Measurements from ENCODE around the gene ENTPD6.
"Not testable (repeated sequence)": the region's sequence is repeated elsewhere in the genome, so short reads cannot be mapped to it uniquely, and the experiment has no call there.

The ENTPD6 gene

DNA sequence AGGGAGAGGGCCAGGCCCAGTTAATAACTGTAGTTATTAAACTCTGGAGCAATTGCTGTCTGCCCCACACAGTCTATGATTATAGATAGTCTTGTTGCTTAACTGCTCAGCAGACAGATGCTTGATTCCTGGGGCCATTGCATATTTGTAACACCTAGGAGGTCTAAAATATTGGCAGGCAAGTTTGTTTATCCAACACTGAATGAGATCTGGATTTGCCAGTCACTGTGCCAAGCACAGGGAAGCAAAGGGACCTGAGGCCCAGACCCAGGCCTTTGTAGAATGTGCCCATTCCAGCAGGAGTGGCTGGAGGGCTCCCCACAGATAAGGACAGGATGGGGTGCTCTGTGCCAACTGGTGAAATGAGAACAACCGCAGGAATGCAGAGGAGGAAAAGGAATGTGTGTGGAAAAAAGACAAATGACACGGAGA, 17.6 kb upstream of the ENTPD6 start:
- TF ChIP-seq, protein P1, sequence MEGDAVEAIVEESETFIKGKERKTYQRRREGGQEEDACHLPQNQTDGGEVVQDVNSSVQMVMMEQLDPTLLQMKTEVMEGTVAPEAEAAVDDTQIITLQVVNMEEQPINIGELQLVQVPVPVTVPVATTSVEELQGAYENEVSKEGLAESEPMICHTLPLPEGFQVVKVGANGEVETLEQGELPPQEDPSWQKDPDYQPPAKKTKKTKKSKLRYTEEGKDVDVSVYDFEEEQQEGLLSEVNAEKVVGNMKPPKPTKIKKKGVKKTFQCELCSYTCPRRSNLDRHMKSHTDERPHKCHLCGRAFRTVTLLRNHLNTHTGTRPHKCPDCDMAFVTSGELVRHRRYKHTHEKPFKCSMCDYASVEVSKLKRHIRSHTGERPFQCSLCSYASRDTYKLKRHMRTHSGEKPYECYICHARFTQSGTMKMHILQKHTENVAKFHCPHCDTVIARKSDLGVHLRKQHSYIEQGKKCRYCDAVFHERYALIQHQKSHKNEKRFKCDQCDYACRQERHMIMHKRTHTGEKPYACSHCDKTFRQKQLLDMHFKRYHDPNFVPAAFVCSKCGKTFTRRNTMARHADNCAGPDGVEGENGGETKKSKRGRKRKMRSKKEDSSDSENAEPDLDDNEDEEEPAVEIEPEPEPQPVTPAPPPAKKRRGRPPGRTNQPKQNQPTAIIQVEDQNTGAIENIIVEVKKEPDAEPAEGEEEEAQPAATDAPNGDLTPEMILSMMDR (conservative IDR thresholded peaks at IDR 0.05), result no peak
- H3K27ac ChIP-seq, result peak overlapping the region; percentile 64

DNA sequence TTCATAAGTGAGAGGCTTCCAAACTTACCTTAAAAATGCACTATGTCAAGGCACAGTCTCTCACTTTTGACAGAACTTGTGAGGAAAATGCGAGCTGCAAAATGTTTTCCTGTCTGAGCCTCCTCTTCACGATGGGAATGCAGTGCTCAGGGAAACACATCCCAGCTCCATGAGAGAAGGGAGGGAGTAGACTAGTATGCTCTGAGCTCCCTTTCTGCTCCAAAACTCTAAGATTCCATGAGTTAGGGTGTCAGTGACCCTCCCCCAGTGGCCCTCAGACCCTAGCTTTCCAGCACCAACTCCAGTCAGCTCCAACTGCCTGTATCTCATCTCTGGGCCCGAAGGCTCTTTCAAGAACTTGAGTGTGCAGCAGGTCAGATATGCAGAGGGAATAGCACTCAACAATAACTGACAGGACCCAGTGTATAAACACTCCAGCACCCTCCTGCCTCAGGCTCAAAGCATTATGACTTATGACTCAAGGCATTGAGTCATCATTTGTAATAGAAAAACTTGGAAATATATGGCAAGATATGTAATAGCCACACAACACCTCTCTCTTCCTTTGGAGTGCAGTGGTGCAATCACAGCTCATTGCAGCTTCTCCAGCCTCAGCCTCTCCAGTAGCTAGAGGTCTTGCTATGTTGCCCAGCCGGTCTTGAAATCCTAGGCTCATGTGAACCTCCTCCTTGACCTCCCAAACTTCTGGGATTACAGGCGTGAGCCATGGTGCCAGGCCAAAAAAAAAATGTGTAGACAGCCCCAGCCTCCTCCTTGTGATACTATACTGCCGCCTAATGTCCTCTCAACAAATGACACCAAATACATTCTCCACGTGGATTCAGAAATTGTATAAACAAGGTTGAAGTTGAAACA, 16.7 kb upstream of the ENTPD6 start:
- TF ChIP-seq, protein P1 (conservative IDR thresholded peaks at IDR 0.05), result peak; percentile 97
- H3K27ac ChIP-seq, result peak overlapping the region; percentile 64

DNA sequence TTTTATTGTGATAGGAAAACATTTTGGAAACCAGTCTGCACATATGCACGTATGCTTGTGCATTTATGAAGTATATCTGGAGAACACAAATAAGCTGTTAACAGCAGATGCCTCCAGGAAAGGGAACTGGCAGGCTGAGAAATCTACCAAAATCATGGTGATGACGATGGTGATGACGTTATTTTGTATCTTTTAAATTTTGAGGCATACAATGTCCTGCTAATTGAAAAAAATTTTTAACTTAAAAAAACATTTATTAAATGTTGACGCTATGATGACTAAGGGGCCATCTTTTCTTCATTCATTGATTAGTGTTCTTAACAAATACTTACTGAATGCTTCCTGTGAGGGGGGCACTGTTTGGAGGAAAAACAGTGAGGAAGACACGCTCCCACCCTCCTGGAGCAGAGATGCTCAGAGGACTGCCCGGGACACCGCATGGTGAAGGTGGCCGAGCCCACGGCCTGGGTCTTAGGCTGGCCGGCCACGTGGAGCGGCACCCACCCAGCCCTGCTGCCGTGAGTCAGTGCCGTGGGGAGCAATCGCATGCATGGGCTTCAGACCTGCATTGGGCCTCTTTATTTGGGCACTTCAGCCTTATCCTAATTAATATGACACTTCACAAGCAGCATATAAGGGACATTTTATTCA, 15.9 kb upstream of the ENTPD6 start:
- TF ChIP-seq, protein P1 (conservative IDR thresholded peaks at IDR 0.05), result no peak; the same call in none of the 2 replicates
- peak overlapping the region; percentile 64; the same call in 1 of the 2 replicates for H3K27ac ChIP-seq

DNA sequence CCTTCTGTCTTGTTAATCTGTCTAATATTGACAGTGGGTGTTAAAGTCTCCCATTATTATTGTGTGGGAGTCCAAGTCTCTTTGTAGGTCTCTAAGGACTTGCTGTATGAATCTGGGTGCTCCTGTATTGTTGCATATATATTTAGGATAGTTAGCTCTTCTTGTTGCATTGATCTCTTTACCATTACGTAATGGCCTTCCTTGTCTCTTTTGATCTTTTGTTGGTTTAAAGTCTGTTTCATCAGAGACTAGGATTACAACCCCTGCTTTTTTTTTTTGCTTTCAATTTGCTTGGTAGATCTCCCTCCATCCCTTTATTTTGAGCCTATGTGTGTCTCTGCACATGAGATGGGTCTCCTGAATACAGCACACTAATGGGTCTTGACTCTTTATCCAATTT, 11.1 kb upstream of the ENTPD6 start:
- H3K27ac ChIP-seq, result not testable (repeated sequence)

DNA sequence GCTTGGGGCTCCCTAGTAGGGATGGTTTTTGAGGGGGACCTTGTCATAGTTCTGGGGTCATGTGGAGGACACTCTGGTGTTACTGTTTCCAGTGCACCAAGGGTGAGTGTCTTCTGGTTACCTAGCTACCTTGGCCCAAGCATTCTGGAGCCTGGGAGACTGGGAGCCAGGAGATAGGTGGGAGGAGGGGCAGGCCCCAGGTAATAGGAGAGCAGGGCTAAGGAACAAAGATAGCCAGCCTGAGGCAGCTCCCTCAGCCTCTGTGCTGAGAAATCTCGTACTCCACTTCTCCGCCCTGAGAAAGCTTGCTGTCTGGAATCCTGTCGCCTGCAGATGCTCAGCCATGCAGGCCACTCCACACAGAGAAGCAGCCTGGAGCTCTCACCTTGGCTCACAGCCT, 8.3 kb upstream of the ENTPD6 start:
- no peak overlapping the region for H3K27ac ChIP-seq
- TF ChIP-seq, protein P1 (conservative IDR thresholded peaks at IDR 0.05), result no peak

DNA sequence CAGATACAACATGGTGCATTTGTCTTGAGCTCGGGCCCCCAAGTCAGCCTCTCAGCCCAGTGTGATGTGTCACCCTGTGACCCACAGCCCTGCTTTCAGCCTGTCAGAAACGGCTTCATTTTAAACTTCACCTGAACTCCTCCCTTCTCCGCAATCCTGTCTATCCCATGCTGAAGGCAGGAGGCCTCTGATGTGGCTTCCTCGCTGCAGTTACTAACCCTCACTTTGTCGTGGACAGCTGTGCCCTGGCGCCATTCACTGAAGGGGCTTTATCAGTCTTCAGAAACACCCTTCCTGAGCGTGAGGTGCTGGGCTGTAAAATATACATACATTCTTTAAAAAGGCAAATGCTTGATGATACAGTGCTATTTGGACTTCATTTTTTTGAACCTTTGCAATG, 7.9 kb upstream of the ENTPD6 start:
- TF ChIP-seq, protein P1 (conservative IDR thresholded peaks at IDR 0.05), result no peak
- no peak overlapping the region for H3K27ac ChIP-seq

DNA sequence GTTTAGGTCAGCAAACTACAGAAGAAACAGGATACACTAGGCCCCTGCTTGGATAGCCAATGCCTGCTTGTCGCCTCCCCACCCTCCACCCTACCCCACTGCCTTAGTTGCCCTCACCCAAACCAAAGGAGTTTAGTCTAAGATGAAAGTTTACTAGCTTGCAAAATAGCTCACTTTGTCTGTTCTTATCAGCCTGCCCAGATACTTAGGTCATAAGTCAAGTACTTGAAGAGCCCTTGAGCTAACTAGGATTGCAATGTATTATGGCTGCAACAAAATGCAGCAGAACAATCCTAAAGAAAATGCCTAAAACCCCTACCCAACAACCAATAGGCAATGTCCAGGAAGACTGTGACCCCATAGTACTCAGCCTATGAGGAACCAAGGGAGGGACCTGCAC, 7.3 kb upstream of the ENTPD6 start:
- no peak overlapping the region for H3K27ac ChIP-seq
- TF ChIP-seq, protein P1 (conservative IDR thresholded peaks at IDR 0.05), result no peak

DNA sequence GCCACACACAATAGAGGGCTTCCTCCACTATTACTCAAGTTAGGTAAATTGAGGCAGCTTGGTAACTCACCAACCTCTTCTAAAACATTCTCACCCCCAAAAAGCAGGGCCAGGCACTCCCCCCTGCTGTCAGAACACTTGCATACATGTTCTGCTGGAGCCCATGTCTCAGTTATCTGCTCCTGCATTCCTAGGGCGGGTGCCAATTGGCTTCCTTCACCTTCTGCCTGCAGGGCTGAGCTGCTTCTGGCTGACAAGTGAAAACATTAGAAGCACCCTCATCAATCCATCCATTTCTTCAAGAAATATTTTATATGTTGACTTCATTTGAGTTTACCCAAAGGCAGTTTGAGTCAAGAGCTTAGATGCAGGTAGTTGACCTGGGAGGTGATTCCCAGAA, 4.5 kb upstream of the ENTPD6 start:
- no peak overlapping the region for H3K27ac ChIP-seq
- TF ChIP-seq, protein P1 (conservative IDR thresholded peaks at IDR 0.05), result no peak
